Measurements from ENCODE around the gene CEP83. TPM values are rescaled to one million over a fixed set of nuclear protein-coding genes. Genes with fewer than 3 reads are reported as not detected.

The CEP83 gene
- polyA plus RNA-seq, 1 donor (not counting 4 experiments of a cell fraction or from before 2014, with no cell fraction given) = 9.5 TPM

DNA sequence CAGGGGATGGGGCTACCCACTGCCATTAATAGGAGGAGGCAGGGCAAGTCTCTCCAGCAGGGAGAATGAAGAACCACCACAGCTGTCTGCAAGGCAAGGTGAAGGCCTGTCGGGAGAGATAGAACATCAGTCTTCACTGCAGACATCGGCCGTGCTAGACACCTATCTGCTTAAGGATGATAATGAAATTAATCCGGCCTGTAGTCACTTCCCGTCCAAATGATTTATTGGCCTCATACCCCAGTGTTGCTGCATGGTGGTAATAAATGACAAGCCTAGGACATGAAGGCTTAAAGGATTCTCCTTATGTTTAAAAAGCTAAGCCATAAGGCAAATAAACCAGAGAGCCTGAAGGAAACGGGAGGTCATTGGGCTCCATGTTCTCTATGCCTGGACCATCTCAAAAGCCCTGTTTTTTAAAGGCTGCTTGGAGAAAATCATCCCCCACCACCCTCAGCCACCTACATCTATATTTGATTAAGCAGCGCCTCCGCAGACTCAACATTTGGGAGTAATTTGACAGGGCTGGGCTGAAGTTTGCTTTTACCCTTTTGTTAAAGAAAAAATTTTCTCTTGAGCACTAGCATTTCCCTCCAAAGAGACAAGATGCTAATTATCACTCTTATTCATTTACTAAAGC, 173.6 kb downstream of the CEP83 start:
- no peak overlapping the region for H3K9ac ChIP-seq (ENCODE audit: control insufficient read depth, extremely low read depth, insufficient read depth, low read length)
- FAIRE-seq = no peak
- H3K4me2 ChIP-seq (ENCODE audit: control insufficient read depth, extremely low read depth, insufficient read depth, low read depth, low read length) = no peak overlapping the region
- no peaks in the 10 kb centered on the region for H3K36me3 ChIP-seq (ENCODE audit: control insufficient read depth in 2 of 2, extremely low read depth in 1 of 2, insufficient read depth in 2 of 2, low read length in 2 of 2)
- H2AFZ ChIP-seq (ENCODE audit: control insufficient read depth, low read length) = no peak overlapping the region
- H3K9me1 ChIP-seq (ENCODE audit: control insufficient read depth, extremely low read depth, insufficient read depth, low read length) = no peaks in the 10 kb centered on the region
- H3K79me2 ChIP-seq (ENCODE audit: control insufficient read depth, insufficient read depth, low read length) = no peaks in the 10 kb centered on the region
- no peak overlapping the region for H3K27ac ChIP-seq (ENCODE audit: control insufficient read depth, insufficient read depth, low read length)
- no peaks in the 10 kb centered on the region for H4K20me1 ChIP-seq (ENCODE audit: control insufficient read depth, extremely low read depth, insufficient read depth, low read length)
- H3K4me1 ChIP-seq (ENCODE audit: control insufficient read depth, extremely low read depth, insufficient read depth, low read length) = peaks cover 4% of the 10 kb centered on the region
- TF ChIP-seq EZH2 (IDR thresholded peaks at IDR 0.05; ENCODE audit: low read length) = no peak
- TF ChIP-seq, protein P1, sequence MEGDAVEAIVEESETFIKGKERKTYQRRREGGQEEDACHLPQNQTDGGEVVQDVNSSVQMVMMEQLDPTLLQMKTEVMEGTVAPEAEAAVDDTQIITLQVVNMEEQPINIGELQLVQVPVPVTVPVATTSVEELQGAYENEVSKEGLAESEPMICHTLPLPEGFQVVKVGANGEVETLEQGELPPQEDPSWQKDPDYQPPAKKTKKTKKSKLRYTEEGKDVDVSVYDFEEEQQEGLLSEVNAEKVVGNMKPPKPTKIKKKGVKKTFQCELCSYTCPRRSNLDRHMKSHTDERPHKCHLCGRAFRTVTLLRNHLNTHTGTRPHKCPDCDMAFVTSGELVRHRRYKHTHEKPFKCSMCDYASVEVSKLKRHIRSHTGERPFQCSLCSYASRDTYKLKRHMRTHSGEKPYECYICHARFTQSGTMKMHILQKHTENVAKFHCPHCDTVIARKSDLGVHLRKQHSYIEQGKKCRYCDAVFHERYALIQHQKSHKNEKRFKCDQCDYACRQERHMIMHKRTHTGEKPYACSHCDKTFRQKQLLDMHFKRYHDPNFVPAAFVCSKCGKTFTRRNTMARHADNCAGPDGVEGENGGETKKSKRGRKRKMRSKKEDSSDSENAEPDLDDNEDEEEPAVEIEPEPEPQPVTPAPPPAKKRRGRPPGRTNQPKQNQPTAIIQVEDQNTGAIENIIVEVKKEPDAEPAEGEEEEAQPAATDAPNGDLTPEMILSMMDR (optimal IDR thresholded peaks at IDR 0.05 in 1 of 3, IDR thresholded peaks at IDR 0.05 in 1 of 3, conservative IDR thresholded peaks at IDR 0.05 in 1 of 3; ENCODE audit: extremely low read depth in 1 of 3, insufficient read depth in 2 of 3, low read length in 3 of 3) = no peak
- H3K4me3 ChIP-seq (ENCODE audit: control insufficient read depth in 2 of 3, extremely low read depth in 1 of 3, insufficient read depth in 2 of 3, low read depth in 1 of 3, low read length in 3 of 3) = no peak overlapping the region
- DNase-seq (ENCODE audit: low read depth, low spot score) = no peak
- H3K9me3 ChIP-seq (ENCODE audit: control insufficient read depth, low read depth, low read length) = no peaks in the 10 kb centered on the region
- dilution Hi-C loops (cut with MboI; ENCODE audit: extremely low pct_ligation_motif_present, low sequenced_read_pairs) = no loop called here
- peaks cover 4% of the 10 kb centered on the region for H3K27me3 ChIP-seq (ENCODE audit: control insufficient read depth, extremely low read depth, insufficient read depth, low read length)

DNA sequence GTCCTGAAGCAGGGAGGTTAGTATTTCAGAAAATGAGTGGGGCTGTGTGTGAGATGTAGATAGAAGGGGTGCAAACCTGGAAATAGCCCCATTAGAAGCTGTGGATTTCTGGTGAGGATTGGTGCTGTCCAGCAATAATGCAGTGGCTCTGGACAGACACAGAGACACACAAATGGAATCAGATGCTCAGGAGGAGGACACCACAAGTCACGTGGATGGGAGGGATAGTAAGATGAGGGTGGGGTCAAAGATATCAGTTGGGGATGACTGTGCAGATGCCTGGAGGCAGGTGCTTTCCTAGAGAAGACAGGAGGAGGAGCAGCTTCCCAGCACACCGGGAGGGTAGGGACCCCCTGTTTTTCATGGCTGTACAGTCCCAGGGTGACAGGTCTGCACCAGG, 174.8 kb downstream of the CEP83 start:
- Histone ChIP-seq H3K9me3 (ENCODE audit: control insufficient read depth, low read depth, low read length) (no peaks in the 10 kb centered on the region), H3K36me3 (ENCODE audit: control insufficient read depth in 2 of 2, extremely low read depth in 1 of 2, insufficient read depth in 2 of 2, low read length in 2 of 2) (no peaks in the 10 kb centered on the region), H3K27ac (ENCODE audit: control insufficient read depth, insufficient read depth, low read length) (no peak overlapping the region), H4K20me1 (ENCODE audit: control insufficient read depth, extremely low read depth, insufficient read depth, low read length) (no peaks in the 10 kb centered on the region), H3K4me2 (ENCODE audit: control insufficient read depth, extremely low read depth, insufficient read depth, low read depth, low read length) (no peak overlapping the region), H3K4me1 (ENCODE audit: control insufficient read depth, extremely low read depth, insufficient read depth, low read length) (peaks cover 3% of the 10 kb centered on the region), H3K9me1 (ENCODE audit: control insufficient read depth, extremely low read depth, insufficient read depth, low read length) (no peaks in the 10 kb centered on the region), H3K79me2 (ENCODE audit: control insufficient read depth, insufficient read depth, low read length) (no peaks in the 10 kb centered on the region), H2AFZ (ENCODE audit: control insufficient read depth, low read length) (no peak overlapping the region), H3K9ac (ENCODE audit: control insufficient read depth, extremely low read depth, insufficient read depth, low read length) (no peak overlapping the region), H3K27me3 (ENCODE audit: control insufficient read depth, extremely low read depth, insufficient read depth, low read length) (peaks cover 4% of the 10 kb centered on the region), H3K4me3 (ENCODE audit: control insufficient read depth in 2 of 3, extremely low read depth in 1 of 3, insufficient read depth in 2 of 3, low read depth in 1 of 3, low read length in 3 of 3) (no peak overlapping the region)
- DNase-seq (ENCODE audit: low read depth, low spot score) (no peak), FAIRE-seq (no peak)
- TF ChIP-seq, protein P1 (optimal IDR thresholded peaks at IDR 0.05 in 1 of 3, IDR thresholded peaks at IDR 0.05 in 1 of 3, conservative IDR thresholded peaks at IDR 0.05 in 1 of 3; ENCODE audit: extremely low read depth in 1 of 3, insufficient read depth in 2 of 3, low read length in 3 of 3) = no peak
- no peak for TF ChIP-seq EZH2 (IDR thresholded peaks at IDR 0.05; ENCODE audit: low read length)
- dilution Hi-C loops (cut with MboI; ENCODE audit: extremely low pct_ligation_motif_present, low sequenced_read_pairs) = no loop called here
